ENCODE measurements around the gene ABCA12. TPM values are rescaled to one million over a fixed set of nuclear protein-coding genes. Genes with fewer than 3 reads are reported as not detected.

The ABCA12 gene
- total RNA-seq, 1 donor from 2014 or later = 7.7 TPM

- no peak for DNase-seq (ENCODE audit: low read depth)
- Histone ChIP-seq H3K36me3 (ENCODE audit: control insufficient read depth, insufficient read depth, low read length) (no peaks in the 10 kb centered on the region), H3K27me3 (ENCODE audit: control insufficient read depth, insufficient read depth, low read length) (no peaks in the 10 kb centered on the region), H3K4me3 (ENCODE audit: low read depth, low read length) (no peak overlapping the region)
- no peak for TF ChIP-seq CTCF (IDR thresholded peaks at IDR 0.05; ENCODE audit: insufficient read depth, low read length, poor library complexity, severe bottlenecking)
Observed at GRCh38 chr2:214989187-214989586, 149.2 kb downstream of the ABCA12 start.

- no peak for TF ChIP-seq CTCF (IDR thresholded peaks at IDR 0.05; ENCODE audit: insufficient read depth, low read length, poor library complexity, severe bottlenecking)
- no peaks in the 10 kb centered on the region for H3K27me3 ChIP-seq (ENCODE audit: control insufficient read depth, insufficient read depth, low read length)
- no peak for DNase-seq (ENCODE audit: low read depth)
- no peaks in the 10 kb centered on the region for H3K36me3 ChIP-seq (ENCODE audit: control insufficient read depth, insufficient read depth, low read length)
- no peak overlapping the region for H3K4me3 ChIP-seq (ENCODE audit: low read depth, low read length)
Observed at GRCh38 chr2:214987261-214987660, 151.2 kb downstream of the ABCA12 start.

GRCh38 chr2:214985619-214986018 is 152.8 kb downstream of the ABCA12 start:
- TF ChIP-seq CTCF (IDR thresholded peaks at IDR 0.05; ENCODE audit: insufficient read depth, low read length, poor library complexity, severe bottlenecking) = no peak
- Histone ChIP-seq H3K36me3 (ENCODE audit: control insufficient read depth, insufficient read depth, low read length) (no peaks in the 10 kb centered on the region), H3K27me3 (ENCODE audit: control insufficient read depth, insufficient read depth, low read length) (no peaks in the 10 kb centered on the region), H3K4me3 (ENCODE audit: low read depth, low read length) (no peak overlapping the region)
- DNase-seq (ENCODE audit: low read depth) = no peak

- no peak overlapping the region for H3K4me3 ChIP-seq (ENCODE audit: low read depth, low read length)
- no peaks in the 10 kb centered on the region for H3K27me3 ChIP-seq (ENCODE audit: control insufficient read depth, insufficient read depth, low read length)
- no peaks in the 10 kb centered on the region for H3K36me3 ChIP-seq (ENCODE audit: control insufficient read depth, insufficient read depth, low read length)
- TF ChIP-seq CTCF (IDR thresholded peaks at IDR 0.05; ENCODE audit: insufficient read depth, low read length, poor library complexity, severe bottlenecking) = no peak
- DNase-seq (ENCODE audit: low read depth) = no peak
Observed at GRCh38 chr2:214966420-214966819, 172.0 kb downstream of the ABCA12 start.

- DNase-seq (ENCODE audit: low read depth) = no peak
- peak; percentile 18 for TF ChIP-seq CTCF (IDR thresholded peaks at IDR 0.05; ENCODE audit: insufficient read depth, low read length, poor library complexity, severe bottlenecking)
- Histone ChIP-seq H3K36me3 (ENCODE audit: control insufficient read depth, insufficient read depth, low read length) (no peaks in the 10 kb centered on the region), H3K27me3 (ENCODE audit: control insufficient read depth, insufficient read depth, low read length) (no peaks in the 10 kb centered on the region), H3K4me3 (ENCODE audit: low read depth, low read length) (no peak overlapping the region)
Observed at GRCh38 chr2:214960677-214961076, 177.7 kb downstream of the ABCA12 start.

- DNase-seq (ENCODE audit: low read depth) = no peak
- no peak for TF ChIP-seq CTCF (IDR thresholded peaks at IDR 0.05; ENCODE audit: insufficient read depth, low read length, poor library complexity, severe bottlenecking)
- no peak overlapping the region for H3K4me3 ChIP-seq (ENCODE audit: low read depth, low read length)
- H3K36me3 ChIP-seq (ENCODE audit: control insufficient read depth, insufficient read depth, low read length) = no peaks in the 10 kb centered on the region
- H3K27me3 ChIP-seq (ENCODE audit: control insufficient read depth, insufficient read depth, low read length) = no peaks in the 10 kb centered on the region
Observed at GRCh38 chr2:214946949-214947348, 191.5 kb downstream of the ABCA12 start.

All from kidney epithelial cell (primary cell).